MG63 (cell line): ENCODE measurements around the gene OR2T11. TPM values are rescaled to one million over a fixed set of nuclear protein-coding genes. Genes with fewer than 3 reads are reported as not detected.
"Not testable (repeated sequence)": the region's sequence is repeated elsewhere in the genome, so short reads cannot be mapped to it uniquely, and the experiment has no call there.

ENCODE experiments used
- DNase-seq: peaks from one replicate; pipeline ENCODE4 v3.0.0-alpha.2; 2020
- H3K27me3 ChIP-seq: fragments of 250-450 bp; sonication (Bioruptor Pico); 2 replicates; pipeline ENCODE4 v1.5.1; 2020; ENCODE audit warnings: mild to moderate bottlenecking, moderate library complexity
- H3K36me3 ChIP-seq: fragments of 250-450 bp; sonication (Bioruptor Pico); 2 replicates; pipeline ENCODE4 v1.5.1; 2020; ENCODE audit warnings: mild to moderate bottlenecking, moderate library complexity
- H3K4me3 ChIP-seq: fragments of 250-450 bp; sonication (Bioruptor Pico); 2 replicates; pipeline ENCODE4 v1.5.1; 2020; ENCODE audit warnings: mild to moderate bottlenecking, moderate library complexity
- H3K9me3 ChIP-seq: fragments of 250-450 bp; sonication (Bioruptor Pico); 2 replicates; pipeline ENCODE4 v1.5.1; 2020; ENCODE audit warnings: mild to moderate bottlenecking, moderate library complexity
- total RNA-seq: library from RNA; depleted of rRNA; stranded (reverse); fragments of >200 nt; shearing (Covaris generic); gene quantifications from 2 replicates; pipeline ENCODE4 v1.2.3, GENCODE V29; 2014; ENCODE audit warnings: low replicate concordance; rRNA removed

Gene OR2T11
- not detected in 2 replicates for total RNA-seq

- H3K4me3 ChIP-seq, H3K27me3 ChIP-seq, H3K36me3 ChIP-seq, DNase-seq, H3K9me3 ChIP-seq: not testable (repeated sequence)
These were observed at the start of gene OR2T11 for GRCh38 chr1:248634991-248635390. TSS of gene OR2T11 (minus strand) at chr1:248635091. CDS start at chr1:248627128, 7,963 bp downstream.

- DNase-seq, result no peak
- Histone ChIP-seq H3K9me3 (no peaks in the 10 kb centered on the region; the same call in 1 of the 2 replicates), H3K27me3 (no peaks in the 10 kb centered on the region), H3K36me3 (no peaks in the 10 kb centered on the region), H3K4me3 (no peak overlapping the region)
These were observed 46.8 kb upstream of the OR2T11 start for GRCh38 chr1:248681651-248682050.

GRCh38 chr1:248670003-248670402, 35.1 kb upstream of the OR2T11 start:
- Histone ChIP-seq H3K36me3 (no peaks in the 10 kb centered on the region), H3K9me3 (peaks cover 9% of the 10 kb centered on the region), H3K27me3 (no peaks in the 10 kb centered on the region), H3K4me3 (no peak overlapping the region)
- DNase-seq, result no peak

GRCh38 chr1:248663453-248664328, 28.8 kb upstream of the OR2T11 start:
- not testable (repeated sequence) for H3K27me3 ChIP-seq, H3K9me3 ChIP-seq, H3K4me3 ChIP-seq, H3K36me3 ChIP-seq, DNase-seq

- not testable (repeated sequence) for H3K36me3 ChIP-seq, H3K27me3 ChIP-seq, H3K9me3 ChIP-seq, DNase-seq, H3K4me3 ChIP-seq
These were observed 21.9 kb upstream of the OR2T11 start for GRCh38 chr1:248656797-248657196.

- not testable (repeated sequence) for H3K36me3 ChIP-seq, H3K9me3 ChIP-seq, DNase-seq, H3K27me3 ChIP-seq, H3K4me3 ChIP-seq
These were observed 20.5 kb upstream of the OR2T11 start, which contains the start of gene OR2T27 for GRCh38 chr1:248655354-248655753. TSS of gene OR2T27 (minus strand) at chr1:248655528. CDS start at chr1:248650884, 4,644 bp downstream.

GRCh38 chr1:248648770-248649536, 14.1 kb upstream of the OR2T11 start:
- DNase-seq, H3K27me3 ChIP-seq, H3K4me3 ChIP-seq, H3K9me3 ChIP-seq, H3K36me3 ChIP-seq: not testable (repeated sequence)

GRCh38 chr1:248645178-248645577, 10.3 kb upstream of the OR2T11 start, which contains the start of gene OR2T35:
TSS of gene OR2T35 (minus strand) at chr1:248645278. CDS start at chr1:248639258, 6,020 bp downstream.
- H3K9me3 ChIP-seq, H3K36me3 ChIP-seq, DNase-seq: not testable (repeated sequence)

GRCh38 chr1:248642971-248643651, 8.2 kb upstream of the OR2T11 start:
- DNase-seq, H3K27me3 ChIP-seq, H3K36me3 ChIP-seq, H3K9me3 ChIP-seq, H3K4me3 ChIP-seq: not testable (repeated sequence)

More at GRCh38 chr1:248645178-248645577, 10.3 kb upstream of the OR2T11 start, which contains the start of gene OR2T35:
- H3K27me3 ChIP-seq, H3K4me3 ChIP-seq: not testable (repeated sequence)

- not testable (repeated sequence) for H3K27me3 ChIP-seq, H3K9me3 ChIP-seq, H3K4me3 ChIP-seq, DNase-seq, H3K36me3 ChIP-seq
These were observed 6.7 kb upstream of the OR2T11 start for GRCh38 chr1:248641583-248641982.

- not testable (repeated sequence) for DNase-seq, H3K27me3 ChIP-seq, H3K9me3 ChIP-seq, H3K36me3 ChIP-seq, H3K4me3 ChIP-seq
These were observed 6.0 kb upstream of the OR2T11 start for GRCh38 chr1:248640906-248641305.

- not testable (repeated sequence) for DNase-seq, H3K36me3 ChIP-seq
These were observed 4.8 kb upstream of the OR2T11 start for GRCh38 chr1:248639652-248640051.

GRCh38 chr1:248636612-248637011, 1.7 kb upstream of the OR2T11 start:
- not testable (repeated sequence) for H3K36me3 ChIP-seq, H3K4me3 ChIP-seq, DNase-seq, H3K9me3 ChIP-seq, H3K27me3 ChIP-seq

More at GRCh38 chr1:248639652-248640051, 4.8 kb upstream of the OR2T11 start:
- not testable (repeated sequence) for H3K4me3 ChIP-seq, H3K27me3 ChIP-seq, H3K9me3 ChIP-seq

GRCh38 chr1:248631354-248632008, 3.4 kb downstream of the OR2T11 start:
- Histone ChIP-seq H3K36me3 (no peaks in the 10 kb centered on the region), H3K27me3 (no peaks in the 10 kb centered on the region), H3K9me3 (no peaks in the 10 kb centered on the region), H3K4me3 (no peak overlapping the region)
- DNase-seq, result peak; percentile 7

- DNase-seq, result no peak
- H3K4me3 ChIP-seq, result no peak overlapping the region
- H3K36me3 ChIP-seq, result no peaks in the 10 kb centered on the region
- H3K27me3 ChIP-seq, result no peaks in the 10 kb centered on the region
- H3K9me3 ChIP-seq, result no peaks in the 10 kb centered on the region
These were observed 4.3 kb downstream of the OR2T11 start for GRCh38 chr1:248630551-248630950.
